Retina (tissue), 1 donor: ENCODE measurements around the gene FOXP1.
A peak's percentile ranks its signal among the peaks of the same experiment; 100 is the strongest.

ENCODE experiments used
- DNase-seq: peaks from one replicate; pipeline ENCODE4 v3.0.0-alpha.2; 2016

FOXP1 gene

GRCh38 chr3:71585887-71586809, 2.6 kb upstream of the FOXP1 start:
- DNase-seq, result peak; percentile 33

DNA sequence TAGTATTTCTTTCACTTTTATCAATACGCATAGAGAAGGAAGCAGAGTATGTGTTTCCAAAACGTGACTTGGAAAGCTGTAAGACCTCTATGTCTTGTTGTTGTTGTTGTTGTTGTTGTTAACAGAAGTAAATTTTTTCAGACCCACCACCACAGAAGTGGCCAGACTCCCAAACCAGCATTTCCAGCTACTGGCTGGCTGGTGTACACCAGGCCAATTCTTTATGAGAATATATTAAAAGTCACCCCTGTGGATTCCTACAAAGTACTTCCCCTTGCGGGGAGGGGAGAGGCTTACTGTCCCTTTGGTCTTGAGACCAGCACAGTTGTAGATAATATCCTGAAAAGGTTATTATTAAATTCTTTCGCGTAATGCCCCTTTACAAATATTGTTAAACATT, 1.6 kb upstream of the FOXP1 start:
- DNase-seq, result no peak

DNA sequence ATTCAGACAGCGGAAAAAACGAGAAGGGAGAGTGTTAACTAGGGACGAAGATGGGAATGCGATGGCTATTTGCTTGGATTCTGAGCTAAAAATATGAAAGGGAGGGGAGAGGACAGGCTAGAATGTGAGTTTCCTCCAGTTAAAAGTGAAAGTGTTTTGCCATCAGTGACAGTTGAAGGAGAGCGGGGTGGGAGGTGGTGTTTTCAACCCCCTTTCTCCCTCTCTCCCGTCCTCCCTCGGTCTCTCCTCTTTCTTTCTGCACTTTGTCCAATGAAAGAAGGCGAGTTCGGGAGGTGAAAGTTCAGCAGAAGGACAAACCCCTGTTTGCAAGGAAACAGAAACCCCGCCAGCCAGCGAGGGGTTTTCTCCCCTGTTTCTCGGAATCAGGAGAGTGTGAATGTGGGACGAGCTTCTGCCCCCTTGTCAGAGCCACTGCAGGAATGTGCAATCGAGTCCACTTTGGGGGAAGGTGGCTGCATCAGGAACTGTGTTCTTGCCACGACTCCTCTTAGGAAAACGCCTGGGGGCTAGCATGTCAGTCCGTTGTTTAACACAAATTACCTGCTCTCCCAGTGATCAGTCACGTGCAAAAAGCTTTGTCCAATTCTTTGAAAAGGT, 975 bp upstream of the FOXP1 start:
- DNase-seq, result peak; percentile 85

- DNase-seq, result no peak
Observed at GRCh38 chr3:71582612-71583565, 639 bp downstream of the FOXP1 start.

- DNase-seq, result peak; percentile 88
Observed at GRCh38 chr3:71582036-71582611, 1.4 kb downstream of the FOXP1 start.

DNA sequence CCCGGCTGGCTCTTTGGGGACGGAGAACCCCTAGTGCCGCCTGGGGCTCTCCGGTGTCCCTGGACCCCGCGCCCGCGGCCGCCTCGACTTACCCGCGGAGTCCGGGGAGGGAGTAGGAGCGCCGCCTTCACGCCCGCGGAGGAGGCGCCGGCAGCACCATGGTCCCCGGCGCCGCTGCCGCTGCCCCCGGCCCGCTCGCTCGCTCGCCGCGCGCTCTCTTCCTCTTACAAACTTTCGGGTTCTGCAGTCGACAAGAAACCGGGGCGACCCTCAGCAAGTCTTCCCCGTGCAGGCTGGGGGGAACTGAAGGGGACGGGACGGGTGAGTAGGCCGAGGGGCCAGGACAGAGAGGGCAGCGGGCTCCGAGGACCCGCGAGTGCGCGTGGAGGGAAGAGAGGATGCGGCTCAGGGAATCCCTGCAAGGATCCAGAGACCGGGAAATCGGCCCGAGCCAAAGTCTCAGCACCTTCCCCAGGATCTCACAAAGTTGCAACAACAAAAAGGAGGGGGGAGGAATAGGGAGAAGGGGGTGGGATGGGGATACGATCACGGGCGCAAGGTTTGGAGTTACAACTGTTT, 2.0 kb downstream of the FOXP1 start:
- DNase-seq, result peak; percentile 86

DNA sequence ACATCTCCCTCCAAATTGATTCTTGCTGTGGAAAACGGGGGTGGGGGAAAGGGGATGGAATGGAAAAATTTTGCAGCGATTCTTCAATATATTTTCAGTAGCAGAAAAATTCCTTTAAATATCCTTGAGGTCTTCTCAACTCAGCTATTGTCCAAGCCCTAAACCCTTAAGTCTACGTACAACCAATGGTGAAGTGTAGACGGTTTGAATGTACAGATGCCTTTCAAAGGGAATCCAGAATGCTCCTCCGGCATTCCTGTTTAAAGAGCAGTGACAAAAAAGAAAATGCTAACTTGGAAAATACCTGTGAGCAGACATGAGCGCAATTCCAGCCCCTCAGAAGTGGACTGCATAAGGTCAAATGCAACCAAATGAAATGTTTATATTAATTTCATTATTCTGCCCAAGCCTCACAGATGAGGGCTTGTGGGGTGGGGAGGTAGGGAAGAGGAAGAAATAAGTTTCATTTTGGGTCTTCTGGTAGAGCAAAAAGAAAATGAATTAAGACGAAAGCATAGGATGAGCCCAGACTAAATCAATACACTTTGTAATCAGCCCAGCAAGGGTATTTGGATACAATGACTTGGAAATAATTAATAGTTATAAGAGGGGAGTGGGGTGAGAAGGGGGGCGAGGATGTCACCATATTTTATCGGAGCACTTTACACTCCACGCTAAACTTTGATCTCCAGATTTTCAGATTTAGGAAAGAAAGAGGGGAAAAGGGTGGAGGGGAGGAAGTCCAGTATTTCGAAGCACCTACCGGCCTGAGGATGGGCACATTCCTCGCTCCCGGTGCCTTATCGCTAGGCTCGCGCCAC, 2.7 kb downstream of the FOXP1 start:
- peak; percentile 39 for DNase-seq

GRCh38 chr3:71579935-71580406, 3.6 kb downstream of the FOXP1 start:
- DNase-seq, result peak; percentile 55

GRCh38 chr3:71579326-71579934, 4.1 kb downstream of the FOXP1 start:
- DNase-seq, result no peak

DNA sequence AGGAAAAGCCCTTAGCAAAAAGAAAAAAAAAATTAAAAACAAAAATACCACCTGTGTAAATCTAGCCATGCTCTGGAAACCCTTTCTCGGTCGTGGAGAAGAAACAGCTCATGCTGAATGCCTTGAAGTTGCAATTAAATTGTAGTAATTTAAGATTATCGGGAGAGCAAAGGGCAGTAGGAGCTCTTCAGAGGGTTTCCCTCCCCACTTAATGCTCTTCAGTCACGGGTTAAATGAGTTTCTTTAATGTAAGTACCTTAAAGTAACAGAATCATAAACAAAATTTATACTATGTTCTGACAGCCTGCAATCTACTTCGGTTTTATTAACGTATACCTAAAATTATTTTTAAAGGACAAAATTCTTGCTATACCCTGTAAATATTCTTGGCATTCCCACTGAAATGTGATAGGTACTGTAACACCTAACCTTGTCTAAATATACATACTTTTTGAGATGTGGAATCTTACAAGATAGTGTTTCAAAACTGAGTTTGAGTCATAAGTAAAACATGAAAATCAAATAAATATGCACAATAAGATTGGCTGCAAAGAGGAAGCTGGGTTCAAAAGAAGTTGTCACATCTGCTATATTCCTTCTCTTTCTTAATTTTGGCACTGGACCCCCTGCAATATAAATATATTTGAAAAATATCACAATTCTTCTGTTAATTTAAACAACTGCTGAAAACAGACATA, 5.3 kb downstream of the FOXP1 start:
- DNase-seq, result no peak

- DNase-seq, result no peak
Observed at GRCh38 chr3:71577011-71577410, 6.5 kb downstream of the FOXP1 start.

DNA sequence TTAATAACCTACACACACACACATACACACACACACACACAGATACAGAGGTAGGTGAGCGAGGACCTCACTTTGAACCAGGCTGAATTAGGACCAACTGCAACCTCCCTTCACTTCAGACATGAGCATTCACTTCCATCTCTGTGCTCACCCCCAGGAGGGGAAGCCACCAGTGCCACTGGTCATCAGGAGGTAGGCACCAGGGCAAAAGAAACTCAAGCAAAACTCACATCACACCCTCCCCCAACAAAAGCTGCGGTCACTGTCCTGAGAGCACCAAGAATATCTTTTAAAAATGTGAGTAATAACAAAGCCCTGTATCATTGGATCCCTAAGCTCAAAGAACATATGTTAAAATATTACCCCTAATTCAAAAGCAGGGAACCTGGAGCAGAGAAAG, 8.1 kb downstream of the FOXP1 start:
- no peak for DNase-seq

DNA sequence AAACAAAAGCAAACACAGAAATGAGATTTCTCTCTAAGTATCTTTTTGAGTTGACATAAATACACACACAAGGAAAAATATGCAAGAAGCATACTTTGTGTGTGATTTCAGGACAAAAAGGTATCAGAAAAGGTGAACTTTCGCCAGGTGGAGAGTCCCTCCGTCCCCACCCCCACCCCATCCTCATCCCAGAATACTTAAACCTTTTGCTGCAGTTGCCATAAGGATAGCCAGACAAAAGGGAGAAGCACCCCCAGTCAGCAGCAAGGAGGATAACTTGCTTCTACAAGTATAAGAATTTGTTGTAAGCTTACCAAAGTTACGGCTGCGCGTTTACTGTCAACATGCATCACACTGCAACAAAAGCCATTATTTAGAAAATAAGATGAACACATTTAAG, 10.3 kb downstream of the FOXP1 start:
- DNase-seq, result no peak

GRCh38 chr3:71570546-71570945, 13.0 kb downstream of the FOXP1 start:
- DNase-seq, result no peak

- no peak for DNase-seq
Observed at GRCh38 chr3:71568207-71568606, 15.3 kb downstream of the FOXP1 start.

- DNase-seq, result no peak
Observed at GRCh38 chr3:71566776-71567175, 16.8 kb downstream of the FOXP1 start.

DNA sequence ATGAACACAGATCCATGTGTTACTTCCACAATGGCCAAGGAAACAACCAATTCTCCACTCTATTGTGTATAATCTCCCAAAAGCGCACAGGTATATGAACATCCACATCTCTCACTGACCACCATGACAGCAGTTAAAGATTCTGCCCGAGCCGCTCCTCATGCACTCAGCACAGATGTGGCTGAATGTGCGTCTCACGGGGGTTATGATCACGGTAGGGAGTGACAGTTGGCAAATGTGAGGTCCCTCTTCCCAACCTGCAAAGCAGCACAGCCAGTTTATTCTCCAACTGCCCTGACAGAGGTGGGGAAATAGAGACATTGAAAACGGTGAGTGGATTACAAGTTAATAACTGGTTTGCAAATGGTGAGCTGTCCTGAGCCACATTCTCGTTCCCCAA, 17.6 kb downstream of the FOXP1 start:
- no peak for DNase-seq

- DNase-seq, result no peak
Observed at GRCh38 chr3:71565316-71565715, 18.2 kb downstream of the FOXP1 start.

DNA sequence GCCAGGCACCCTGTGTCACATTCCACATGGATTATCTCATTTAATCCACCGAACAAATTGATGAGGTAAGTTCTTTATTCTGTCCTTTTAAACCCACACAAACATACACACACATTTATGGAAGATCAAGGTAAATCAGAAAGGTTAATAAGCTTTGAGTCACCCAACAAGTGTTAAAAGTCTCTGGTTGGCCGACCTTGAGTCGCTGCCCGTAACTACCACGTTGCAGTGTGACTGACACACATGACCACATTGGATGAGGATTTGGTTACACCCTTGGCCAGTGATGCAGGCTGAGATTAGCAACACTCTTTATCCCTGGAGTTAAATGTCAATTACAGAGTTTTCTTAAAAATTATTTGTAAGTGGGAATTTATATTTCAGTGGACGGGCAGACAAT, 19.2 kb downstream of the FOXP1 start:
- no peak for DNase-seq

DNA sequence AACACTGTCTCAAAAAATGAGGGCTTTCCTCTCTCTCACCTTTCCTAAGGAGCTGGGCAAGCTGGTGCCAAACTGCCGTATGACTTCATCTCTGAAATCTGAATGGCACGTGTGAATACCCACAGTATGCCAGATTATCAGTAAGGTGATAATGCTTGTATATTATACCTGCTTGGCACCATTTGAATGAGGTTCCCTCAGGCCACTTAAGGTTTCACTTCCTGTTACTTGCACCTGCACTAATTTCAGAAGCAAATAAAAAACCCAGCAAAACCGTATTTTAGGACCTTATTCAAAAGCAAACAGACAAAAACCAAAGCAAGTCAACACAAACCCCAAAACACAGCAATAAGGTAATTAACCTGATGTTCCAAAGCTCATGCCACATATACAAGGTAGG, 19.7 kb downstream of the FOXP1 start:
- no peak for DNase-seq
